IMR-90 (cell line): ENCODE measurements around the gene SCGB1A1.

ENCODE experiments used
- CHD1 ChIP-seq: IDR thresholded peaks from 2 replicates; pipeline ENCODE4 v1.6.1; 2012; ENCODE audit warnings: low read depth, low read length, improper control_type of control experiment
- TF ChIP-seq, protein P1 (sequence below): conservative IDR thresholded peaks from 2 replicates; pipeline ENCODE4 v1.5.1; 2012; ENCODE audit warnings: mild to moderate bottlenecking, low read depth, low read length, improper control_type of control experiment

DNA sequence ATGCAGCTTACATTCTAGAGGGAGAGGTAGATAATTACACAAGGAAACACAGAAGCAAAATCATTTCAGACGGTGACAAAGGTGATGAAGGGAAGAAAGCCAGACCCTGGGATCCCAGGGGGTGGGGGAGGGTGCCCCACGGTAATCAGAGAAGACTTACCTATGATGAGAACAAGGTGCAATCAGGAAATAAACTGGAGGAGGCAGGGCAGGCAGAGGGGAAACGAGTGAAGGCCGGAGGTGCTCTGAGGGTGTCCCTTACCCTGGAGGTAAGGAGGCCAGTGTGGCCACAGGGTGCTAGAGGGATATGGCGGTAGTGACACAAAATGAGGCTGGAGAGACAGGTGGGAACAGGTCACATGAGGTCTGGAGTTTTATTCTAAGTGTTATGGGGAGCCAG is 13.9 kb upstream of the SCGB1A1 start:
- no peak for TF ChIP-seq CHD1
- TF ChIP-seq, protein P1, sequence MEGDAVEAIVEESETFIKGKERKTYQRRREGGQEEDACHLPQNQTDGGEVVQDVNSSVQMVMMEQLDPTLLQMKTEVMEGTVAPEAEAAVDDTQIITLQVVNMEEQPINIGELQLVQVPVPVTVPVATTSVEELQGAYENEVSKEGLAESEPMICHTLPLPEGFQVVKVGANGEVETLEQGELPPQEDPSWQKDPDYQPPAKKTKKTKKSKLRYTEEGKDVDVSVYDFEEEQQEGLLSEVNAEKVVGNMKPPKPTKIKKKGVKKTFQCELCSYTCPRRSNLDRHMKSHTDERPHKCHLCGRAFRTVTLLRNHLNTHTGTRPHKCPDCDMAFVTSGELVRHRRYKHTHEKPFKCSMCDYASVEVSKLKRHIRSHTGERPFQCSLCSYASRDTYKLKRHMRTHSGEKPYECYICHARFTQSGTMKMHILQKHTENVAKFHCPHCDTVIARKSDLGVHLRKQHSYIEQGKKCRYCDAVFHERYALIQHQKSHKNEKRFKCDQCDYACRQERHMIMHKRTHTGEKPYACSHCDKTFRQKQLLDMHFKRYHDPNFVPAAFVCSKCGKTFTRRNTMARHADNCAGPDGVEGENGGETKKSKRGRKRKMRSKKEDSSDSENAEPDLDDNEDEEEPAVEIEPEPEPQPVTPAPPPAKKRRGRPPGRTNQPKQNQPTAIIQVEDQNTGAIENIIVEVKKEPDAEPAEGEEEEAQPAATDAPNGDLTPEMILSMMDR, result no peak
